ENCODE measurements around the gene RSPH6A.

DNA sequence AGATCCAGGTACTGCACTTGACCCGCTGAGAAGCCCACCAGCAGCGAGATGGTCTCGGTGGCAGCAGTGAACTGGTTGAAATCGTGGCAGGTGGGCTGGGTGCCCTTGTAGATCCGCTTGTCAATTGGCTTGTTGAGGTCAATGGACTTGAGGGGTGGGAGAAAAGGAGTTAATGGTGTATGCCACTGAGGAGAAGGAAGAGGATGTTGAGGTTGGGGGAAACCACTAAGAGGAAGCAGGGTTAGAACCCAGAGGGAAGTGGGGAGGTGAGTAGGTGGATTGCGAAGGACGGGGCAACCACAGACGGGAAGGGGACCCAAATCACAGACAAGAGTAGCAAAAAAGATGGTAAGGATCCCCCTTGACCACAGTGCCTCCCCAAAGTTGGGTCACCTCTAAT lies 24.2 kb downstream of the RSPH6A start:
- TF ChIP-seq, protein P1, sequence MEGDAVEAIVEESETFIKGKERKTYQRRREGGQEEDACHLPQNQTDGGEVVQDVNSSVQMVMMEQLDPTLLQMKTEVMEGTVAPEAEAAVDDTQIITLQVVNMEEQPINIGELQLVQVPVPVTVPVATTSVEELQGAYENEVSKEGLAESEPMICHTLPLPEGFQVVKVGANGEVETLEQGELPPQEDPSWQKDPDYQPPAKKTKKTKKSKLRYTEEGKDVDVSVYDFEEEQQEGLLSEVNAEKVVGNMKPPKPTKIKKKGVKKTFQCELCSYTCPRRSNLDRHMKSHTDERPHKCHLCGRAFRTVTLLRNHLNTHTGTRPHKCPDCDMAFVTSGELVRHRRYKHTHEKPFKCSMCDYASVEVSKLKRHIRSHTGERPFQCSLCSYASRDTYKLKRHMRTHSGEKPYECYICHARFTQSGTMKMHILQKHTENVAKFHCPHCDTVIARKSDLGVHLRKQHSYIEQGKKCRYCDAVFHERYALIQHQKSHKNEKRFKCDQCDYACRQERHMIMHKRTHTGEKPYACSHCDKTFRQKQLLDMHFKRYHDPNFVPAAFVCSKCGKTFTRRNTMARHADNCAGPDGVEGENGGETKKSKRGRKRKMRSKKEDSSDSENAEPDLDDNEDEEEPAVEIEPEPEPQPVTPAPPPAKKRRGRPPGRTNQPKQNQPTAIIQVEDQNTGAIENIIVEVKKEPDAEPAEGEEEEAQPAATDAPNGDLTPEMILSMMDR (IDR thresholded peaks at IDR 0.05), result no peak
- TF ChIP-seq EP300 (IDR thresholded peaks at IDR 0.05) (peak in 1 of 2 donors; percentile 7), POLR2A (IDR thresholded peaks at IDR 0.05) (no peak)
